Peyer's patch (tissue), 4 donors: ENCODE measurements around the gene CCDC154. TPM values are rescaled to one million over a fixed set of nuclear protein-coding genes. Genes with fewer than 3 reads are reported as not detected.

Experiments used
- DNase-seq, 3 donors: peaks; one replicate each; pipeline ENCODE4 v3.0.0-alpha.2; 2017 to 2019
- H3K27ac ChIP-seq, 4 donors: fragments of 200-600 bp; sonication (generic); one replicate each; pipeline ENCODE4 v1.5.1; 2016 to 2019
- H3K27me3 ChIP-seq, 2 donors: fragments of 200-600 bp; sonication (generic); one replicate each; pipeline ENCODE4 v1.5.1; 2019
- H3K36me3 ChIP-seq, 3 donors: fragments of 200-600 bp; sonication (generic); one replicate each; pipeline ENCODE4 v1.5.1; 2016 to 2019
- H3K4me1 ChIP-seq, 4 donors: fragments of 200-600 bp; sonication (generic); one replicate each; pipeline ENCODE4 v1.5.1; 2016 to 2019
- H3K4me3 ChIP-seq, 4 donors: fragments of 200-600 bp; sonication (generic); 1 replicate in 3 of 4; 2 replicates in 1 of 4; pipeline ENCODE4 v1.5.1; 2016 to 2019; ENCODE audit warnings: mild to moderate bottlenecking in 1 of 4
- H3K9me3 ChIP-seq, 4 donors: fragments of 200-600 bp; sonication (generic); one replicate each; pipeline ENCODE4 v1.5.1; 2016 to 2019; ENCODE audit warnings: mild to moderate bottlenecking in 1 of 4
- POLR2A ChIP-seq, 2 donors: fragments of 450-650 bp; IDR thresholded peaks; one replicate each; pipeline ENCODE4 v1.5.1; 2017; ENCODE audit warnings: antibody characterized with exemption in 2 of 2, mild to moderate bottlenecking in 2 of 2, moderate library complexity in 2 of 2
- total RNA-seq, 4 donors: library from RNA; depleted of rRNA; stranded (reverse); fragments of >200 nt; gene quantifications; one replicate each; pipeline ENCODE4 v1.1.0, GENCODE V29; 2016
- TF ChIP-seq, protein P1 (sequence below), 6 experiments: fragments of 450-650 bp in 4 of 6; fragments of 200-600 bp in 2 of 6; sonication (generic) in 1 of 6; IDR thresholded peaks; one replicate each; pipeline ENCODE4 v1.5.1; 2017 to 2019; ENCODE audit warnings: antibody characterized with exemption in 6 of 6, mild to moderate bottlenecking in 3 of 6, moderate library complexity in 1 of 6

Gene CCDC154
- total RNA-seq, 4 donors from 2014 or later: 0.47 to 23.1 (median 0.73) TPM

DNA sequence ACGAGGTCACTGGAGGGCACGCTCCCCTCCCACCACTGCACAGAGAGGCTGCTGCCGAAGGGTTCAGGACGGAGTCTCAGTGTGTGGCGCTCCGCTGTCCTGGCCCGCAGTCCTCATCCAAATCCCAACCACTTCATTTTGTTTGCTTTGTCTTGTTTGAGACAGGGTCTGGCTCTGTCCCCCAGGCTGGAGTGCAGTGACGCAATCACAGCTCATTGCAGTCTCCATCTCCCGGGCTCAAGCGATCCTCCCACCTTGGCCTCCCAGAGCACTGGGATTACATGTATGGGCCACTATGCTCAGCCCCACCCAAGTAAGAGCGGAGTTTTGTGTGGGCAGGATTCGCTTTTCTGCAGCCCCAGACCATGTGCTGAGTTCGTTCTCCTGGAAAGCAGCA is 42.6 kb downstream of the CCDC154 start:
- H3K9me3 ChIP-seq: no peaks in the 10 kb centered on the region
- H3K27me3 ChIP-seq: no peaks in the 10 kb centered on the region
- TF ChIP-seq, protein P1, sequence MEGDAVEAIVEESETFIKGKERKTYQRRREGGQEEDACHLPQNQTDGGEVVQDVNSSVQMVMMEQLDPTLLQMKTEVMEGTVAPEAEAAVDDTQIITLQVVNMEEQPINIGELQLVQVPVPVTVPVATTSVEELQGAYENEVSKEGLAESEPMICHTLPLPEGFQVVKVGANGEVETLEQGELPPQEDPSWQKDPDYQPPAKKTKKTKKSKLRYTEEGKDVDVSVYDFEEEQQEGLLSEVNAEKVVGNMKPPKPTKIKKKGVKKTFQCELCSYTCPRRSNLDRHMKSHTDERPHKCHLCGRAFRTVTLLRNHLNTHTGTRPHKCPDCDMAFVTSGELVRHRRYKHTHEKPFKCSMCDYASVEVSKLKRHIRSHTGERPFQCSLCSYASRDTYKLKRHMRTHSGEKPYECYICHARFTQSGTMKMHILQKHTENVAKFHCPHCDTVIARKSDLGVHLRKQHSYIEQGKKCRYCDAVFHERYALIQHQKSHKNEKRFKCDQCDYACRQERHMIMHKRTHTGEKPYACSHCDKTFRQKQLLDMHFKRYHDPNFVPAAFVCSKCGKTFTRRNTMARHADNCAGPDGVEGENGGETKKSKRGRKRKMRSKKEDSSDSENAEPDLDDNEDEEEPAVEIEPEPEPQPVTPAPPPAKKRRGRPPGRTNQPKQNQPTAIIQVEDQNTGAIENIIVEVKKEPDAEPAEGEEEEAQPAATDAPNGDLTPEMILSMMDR (IDR thresholded peaks at IDR 0.05): no peak
- TF ChIP-seq POLR2A (IDR thresholded peaks at IDR 0.05): no peak
- H3K4me1 ChIP-seq: no peaks in the 10 kb centered on the region
- H3K4me3 ChIP-seq: no peak overlapping the region
- DNase-seq: no peak
- H3K27ac ChIP-seq: no peak overlapping the region
- H3K36me3 ChIP-seq: peaks cover 0 to 64% (median 0%) of the 10 kb centered on the region in 3 donors

DNA sequence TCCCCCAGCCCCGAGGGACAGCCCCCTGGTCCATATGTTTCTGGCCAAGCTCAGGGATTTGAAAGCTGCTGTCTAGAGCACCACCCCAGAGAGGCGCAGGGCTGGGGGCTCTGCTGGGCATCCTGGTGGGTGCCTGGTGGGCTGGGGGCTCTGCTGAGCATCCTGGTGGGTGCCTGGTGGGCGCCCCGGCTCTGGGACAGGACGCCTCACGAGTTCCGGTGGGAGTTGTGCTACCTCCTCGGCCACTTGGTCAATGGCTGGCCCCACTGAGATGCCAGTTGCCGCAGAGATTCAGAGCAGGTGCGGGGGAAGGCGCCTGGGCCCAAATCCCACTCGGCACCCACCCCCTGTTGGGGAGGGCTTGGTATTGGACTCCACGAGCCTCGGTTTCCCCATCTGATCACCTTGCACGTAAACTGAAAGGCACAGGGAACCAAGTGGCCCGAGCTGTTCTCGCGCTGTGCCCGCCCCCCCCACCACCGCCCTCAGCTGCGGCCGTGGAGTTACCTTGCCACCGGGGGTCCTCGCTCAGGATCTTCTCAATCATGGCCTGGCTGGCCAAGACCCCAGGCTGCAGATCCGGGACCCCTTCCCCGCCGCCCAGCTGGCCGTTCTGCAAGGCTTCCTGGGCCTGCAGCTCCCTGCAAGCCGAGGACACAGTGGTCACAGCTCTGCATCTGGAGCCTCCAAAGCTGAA is 43.1 kb downstream of the CCDC154 start:
- H3K4me1 ChIP-seq: no peaks in the 10 kb centered on the region
- H3K27ac ChIP-seq: no peak overlapping the region
- no peak for DNase-seq
- TF ChIP-seq POLR2A (IDR thresholded peaks at IDR 0.05): no peak
- no peaks in the 10 kb centered on the region for H3K9me3 ChIP-seq
- no peaks in the 10 kb centered on the region for H3K27me3 ChIP-seq
- peaks cover 0 to 69% (median 0%) of the 10 kb centered on the region in 3 donors for H3K36me3 ChIP-seq
- H3K4me3 ChIP-seq: no peak overlapping the region

DNA sequence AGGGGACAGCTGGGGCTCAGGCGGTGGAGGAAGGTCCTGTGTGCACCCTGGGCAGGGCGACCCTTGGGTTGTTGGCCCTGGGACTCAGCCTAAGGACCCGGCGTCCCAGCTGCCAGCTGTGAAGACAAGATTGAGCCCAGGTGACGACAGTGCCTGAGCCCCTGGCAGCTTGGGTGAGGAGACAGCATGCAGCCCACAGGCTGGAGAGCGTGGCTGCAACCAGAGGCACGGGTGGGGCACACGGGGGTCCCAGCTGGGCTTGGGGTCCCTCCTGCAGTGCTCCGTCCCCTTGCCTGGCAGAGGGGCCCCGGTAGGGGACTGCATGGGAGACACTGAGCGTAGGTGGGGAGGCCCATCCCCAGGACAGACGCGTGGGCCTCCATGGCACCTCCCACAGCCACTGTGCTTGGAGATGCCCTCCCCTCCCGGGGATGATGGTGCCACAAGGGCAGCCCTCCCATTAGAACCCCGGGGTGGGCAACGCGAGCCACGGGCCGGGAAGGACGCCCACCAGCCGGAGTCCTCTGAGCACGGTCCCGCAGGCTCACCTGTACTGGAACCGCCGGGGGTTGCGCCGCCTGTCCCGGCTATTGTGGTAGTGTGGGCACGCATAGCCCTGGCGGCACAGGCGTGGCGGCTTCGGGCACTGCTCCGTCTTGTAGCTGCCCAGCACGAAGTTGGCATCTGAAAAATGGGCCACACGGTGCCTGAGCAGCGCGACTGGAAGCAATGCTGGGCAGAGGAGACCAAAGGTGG is 45.4 kb downstream of the CCDC154 start:
- H3K4me3 ChIP-seq: no peak overlapping the region
- no peak for TF ChIP-seq POLR2A (IDR thresholded peaks at IDR 0.05)
- TF ChIP-seq, protein P1 (IDR thresholded peaks at IDR 0.05): no peak
- H3K36me3 ChIP-seq: peaks cover 0 to 83% (median 0%) of the 10 kb centered on the region in 3 donors
- H3K4me1 ChIP-seq: no peaks in the 10 kb centered on the region
- H3K27me3 ChIP-seq: no peaks in the 10 kb centered on the region
- H3K9me3 ChIP-seq: no peaks in the 10 kb centered on the region
- H3K27ac ChIP-seq: no peak overlapping the region
- DNase-seq: no peak

DNA sequence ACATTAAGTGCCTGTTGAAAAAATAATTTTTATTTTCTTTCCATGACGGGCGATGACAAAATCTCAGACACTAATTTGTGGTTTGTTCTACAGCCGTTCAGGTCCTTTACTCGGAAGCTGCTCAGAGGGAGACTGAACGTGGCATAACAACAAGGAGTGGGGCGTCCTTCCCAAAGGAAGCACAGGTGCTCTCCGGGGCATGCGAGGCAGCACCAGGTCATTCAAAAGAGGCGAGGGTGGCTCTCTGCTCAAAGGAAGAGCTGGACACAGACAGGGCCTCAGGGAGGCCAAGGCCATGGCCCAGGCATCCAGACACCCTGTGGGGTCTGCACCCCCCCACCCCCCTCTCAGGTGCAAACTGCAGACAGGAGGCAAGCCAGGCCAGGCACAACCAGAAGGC is 46.0 kb downstream of the CCDC154 start:
- no peak overlapping the region for H3K4me3 ChIP-seq

DNA sequence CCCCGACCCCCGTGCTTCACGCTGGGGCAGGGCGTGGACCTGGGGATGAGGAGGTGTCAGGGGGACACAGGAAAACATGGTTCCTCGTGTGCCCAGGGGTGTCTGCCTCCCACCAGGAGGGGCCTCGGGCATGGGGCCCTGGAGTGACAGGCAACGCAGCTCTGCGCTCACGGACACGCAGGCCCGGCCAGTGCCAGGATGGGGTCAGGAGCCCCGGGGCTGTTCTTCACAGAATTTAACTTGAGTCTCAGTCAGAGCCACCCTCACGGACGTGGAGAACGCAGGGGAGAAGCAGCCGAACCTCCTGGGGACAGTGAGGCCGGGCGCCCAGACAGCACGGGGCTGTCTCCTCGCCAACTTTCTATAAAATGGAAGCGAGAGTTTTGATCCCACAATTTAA is 46.6 kb downstream of the CCDC154 start:
- Histone ChIP-seq H3K9me3 (no peaks in the 10 kb centered on the region), H3K36me3 (peaks cover 0 to 84% (median 3%) of the 10 kb centered on the region in 3 donors), H3K4me1 (no peaks in the 10 kb centered on the region), H3K27me3 (no peaks in the 10 kb centered on the region), H3K27ac (no peak overlapping the region), H3K4me3 (no peak overlapping the region)
- no peak for DNase-seq
- TF ChIP-seq, protein P1 (IDR thresholded peaks at IDR 0.05): no peak
- TF ChIP-seq POLR2A (IDR thresholded peaks at IDR 0.05): no peak

More for the DNA sequence above, 46.0 kb downstream of the CCDC154 start:
- Histone ChIP-seq H3K4me1 (no peaks in the 10 kb centered on the region), H3K27ac (no peak overlapping the region), H3K9me3 (no peaks in the 10 kb centered on the region), H3K27me3 (no peaks in the 10 kb centered on the region), H3K36me3 (peaks cover 0 to 84% (median 3%) of the 10 kb centered on the region in 3 donors)
- no peak for TF ChIP-seq POLR2A (IDR thresholded peaks at IDR 0.05)
- TF ChIP-seq, protein P1 (IDR thresholded peaks at IDR 0.05): no peak
- DNase-seq: no peak

DNA sequence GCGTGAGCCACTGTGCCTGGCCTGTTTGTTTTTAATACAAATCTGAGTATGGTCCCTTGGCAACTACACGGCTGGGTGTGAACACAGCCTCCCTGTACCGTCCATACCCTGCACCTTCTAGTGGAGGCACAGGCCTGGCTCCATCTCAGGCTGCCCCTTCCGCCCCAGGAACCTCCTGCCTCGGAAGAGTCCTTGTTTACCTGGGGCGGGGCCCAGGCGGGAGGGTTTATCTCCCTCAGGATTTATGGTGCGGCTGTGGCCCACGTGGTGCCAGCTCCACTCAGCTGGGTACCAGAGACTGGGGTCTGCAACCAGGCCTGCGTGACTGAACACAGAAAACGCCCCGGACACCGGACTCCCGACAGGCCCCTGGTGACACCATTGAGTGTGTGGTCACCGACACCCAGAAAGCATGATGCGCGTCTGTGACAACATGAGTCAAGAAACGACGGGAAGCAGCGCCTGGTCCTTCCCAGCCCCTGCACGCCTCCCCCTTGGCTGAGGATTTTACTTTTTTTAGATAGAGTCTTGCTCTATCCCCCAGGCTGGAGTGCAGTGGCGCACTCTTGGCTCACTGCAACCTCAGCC is 48.8 kb downstream of the CCDC154 start:
- Histone ChIP-seq H3K4me1 (no peaks in the 10 kb centered on the region), H3K27ac (no peak overlapping the region), H3K36me3 (peaks cover 0 to 82% (median 3%) of the 10 kb centered on the region in 3 donors), H3K9me3 (no peaks in the 10 kb centered on the region), H3K4me3 (no peak overlapping the region), H3K27me3 (no peaks in the 10 kb centered on the region)
- TF ChIP-seq, protein P1 (IDR thresholded peaks at IDR 0.05): no peak
- no peak for TF ChIP-seq POLR2A (IDR thresholded peaks at IDR 0.05)
- DNase-seq: no peak
